Upper lobe of left lung (tissue), 4 donors: Measurements from ENCODE around the gene RFC4.

Source experiments
- EP300 ChIP-seq, 4 donors: sonication (generic); formaldehyde crosslinking; IDR thresholded peaks; one replicate each; pipeline ENCODE4 v1.5.1; 2017; ENCODE audit warnings: antibody characterized with exemption in 4 of 4, control low read depth in 2 of 4
- TF ChIP-seq, protein P1 (sequence below), 6 experiments: fragments of 450-650 bp in 4 of 6; fragments of 200-600 bp in 2 of 6; sonication (generic) in 2 of 6; IDR thresholded peaks; one replicate each; pipeline ENCODE4 v1.5.1; 2016 to 2019; ENCODE audit warnings: antibody characterized with exemption in 6 of 6

DNA sequence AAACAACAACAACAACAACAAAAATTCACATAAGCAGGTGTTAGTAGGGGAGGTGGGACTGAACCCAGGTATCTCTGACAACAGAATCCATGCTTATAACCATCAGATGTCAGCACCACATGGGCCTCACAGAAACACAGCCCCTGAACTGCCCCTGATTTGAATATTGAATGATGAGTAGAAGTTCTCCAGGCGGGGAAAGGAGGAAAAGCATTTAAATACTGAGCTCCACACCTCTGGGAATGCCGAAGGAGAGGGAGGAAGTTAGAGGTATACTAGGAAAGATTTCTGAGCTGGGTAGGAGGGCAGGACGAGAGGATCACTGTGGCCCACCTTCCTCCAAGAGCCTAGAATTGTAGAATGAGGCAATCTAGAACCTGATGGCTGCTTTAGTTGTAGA is 54.8 kb downstream of the RFC4 start:
- TF ChIP-seq, protein P1, sequence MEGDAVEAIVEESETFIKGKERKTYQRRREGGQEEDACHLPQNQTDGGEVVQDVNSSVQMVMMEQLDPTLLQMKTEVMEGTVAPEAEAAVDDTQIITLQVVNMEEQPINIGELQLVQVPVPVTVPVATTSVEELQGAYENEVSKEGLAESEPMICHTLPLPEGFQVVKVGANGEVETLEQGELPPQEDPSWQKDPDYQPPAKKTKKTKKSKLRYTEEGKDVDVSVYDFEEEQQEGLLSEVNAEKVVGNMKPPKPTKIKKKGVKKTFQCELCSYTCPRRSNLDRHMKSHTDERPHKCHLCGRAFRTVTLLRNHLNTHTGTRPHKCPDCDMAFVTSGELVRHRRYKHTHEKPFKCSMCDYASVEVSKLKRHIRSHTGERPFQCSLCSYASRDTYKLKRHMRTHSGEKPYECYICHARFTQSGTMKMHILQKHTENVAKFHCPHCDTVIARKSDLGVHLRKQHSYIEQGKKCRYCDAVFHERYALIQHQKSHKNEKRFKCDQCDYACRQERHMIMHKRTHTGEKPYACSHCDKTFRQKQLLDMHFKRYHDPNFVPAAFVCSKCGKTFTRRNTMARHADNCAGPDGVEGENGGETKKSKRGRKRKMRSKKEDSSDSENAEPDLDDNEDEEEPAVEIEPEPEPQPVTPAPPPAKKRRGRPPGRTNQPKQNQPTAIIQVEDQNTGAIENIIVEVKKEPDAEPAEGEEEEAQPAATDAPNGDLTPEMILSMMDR (IDR thresholded peaks at IDR 0.05), result no peak
- no peak for TF ChIP-seq EP300 (IDR thresholded peaks at IDR 0.05)
